H1 (cell line): ENCODE data around the gene ZNF254. TPM values are rescaled to one million over a fixed set of nuclear protein-coding genes. Genes with fewer than 3 reads are reported as not detected.

Experiments used
- CTCF ChIA-PET: fragments of 300-600 bp; sonication (Branson Sonifier 250); formaldehyde crosslinking; loops from one replicate; lab custom pipeline; 2021; ENCODE audit not compliant: partially characterized antibody; lab: Charles Lee
- POLR2A ChIA-PET: fragments of 300-600 bp; sonication (Branson Sonifier 250); formaldehyde crosslinking; loops from one replicate; lab custom pipeline; 2021; ENCODE audit warnings: inconsistent platforms; ENCODE audit not compliant: partially characterized antibody; lab: Charles Lee
- DNase-seq, 2 experiments: peaks; one replicate each; pipeline versions ENCODE4 v3.0.0 to v3.0.0-alpha.2; 2010 to 2022; ENCODE audit warnings: low spot score in 2 of 2, low read depth in 1 of 2, mixed read lengths in 1 of 2
- FAIRE-seq: peaks from 2 replicates; lab custom pipeline; 2011; peaks lifted over from hg19 to GRCh38; lab: Jason Lieb, UNC
- H2AFZ ChIP-seq: 2 replicates; pipeline ENCODE4 v1.8.1; 2012; ENCODE audit warnings: low read length, inconsistent platforms
- H2AK5ac ChIP-seq: 2 replicates; pipeline ENCODE4 v1.6.1; 2013; ENCODE audit warnings: low read depth, low read length
- H2BK120ac ChIP-seq: replicated peaks from 2 replicates; pipeline ENCODE3; 2013; ENCODE audit warnings: low read depth, low read length, inconsistent platforms
- H2BK12ac ChIP-seq: 2 replicates; pipeline ENCODE4 v1.6.1; 2013; ENCODE audit warnings: low read depth, low read length
- H2BK15ac ChIP-seq: 2 replicates; pipeline ENCODE4 v1.6.1; 2013; ENCODE audit warnings: low read length
- H2BK20ac ChIP-seq: 2 replicates; pipeline ENCODE4 v1.6.1; 2013; ENCODE audit warnings: low read length
- H2BK5ac ChIP-seq: 2 replicates; pipeline ENCODE4 v1.6.1; 2013; ENCODE audit warnings: low read depth, low read length
- H3K14ac ChIP-seq: 2 replicates; pipeline ENCODE4 v1.6.1; 2013; ENCODE audit warnings: inconsistent platforms; ENCODE audit not compliant: insufficient read length
- H3K18ac ChIP-seq: 2 replicates; pipeline ENCODE4 v1.6.1; 2013; ENCODE audit warnings: low read length; ENCODE audit errors: extremely low read depth
- H3K23ac ChIP-seq: 2 replicates; pipeline ENCODE4 v1.6.1; 2013; ENCODE audit warnings: inconsistent platforms; ENCODE audit not compliant: insufficient read length
- H3K23me2 ChIP-seq: 2 replicates; pipeline ENCODE4 v1.6.1; 2013; ENCODE audit warnings: low read depth, low read length
- H3K27ac ChIP-seq: 2 replicates; pipeline ENCODE4 v1.6.1; 2011; ENCODE audit warnings: low read depth, low read length, inconsistent platforms
- H3K27me3 ChIP-seq, 4 experiments: replicated peaks in 1 of 4; 1 replicate in 1 of 4; 2 replicates in 3 of 4; pipeline versions ENCODE4 v1.6.1 to v1.8.1; 2011 to 2013; ENCODE audit warnings: low read length in 3 of 4, mild to moderate bottlenecking in 3 of 4, inconsistent platforms in 2 of 4, mixed read lengths in 2 of 4, moderate library complexity in 1 of 4; ENCODE audit not compliant: control insufficient read depth in 3 of 4, insufficient read depth in 3 of 4; ENCODE audit errors: extremely low read depth in 1 of 4
- H3K36me3 ChIP-seq, 4 experiments: 2 replicates each; pipeline versions ENCODE4 v1.6.1 to v1.8.1; 2011 to 2013; ENCODE audit warnings: mild to moderate bottlenecking in 4 of 4, low read length in 3 of 4, moderate library complexity in 2 of 4, control low read depth in 1 of 4, inconsistent platforms in 1 of 4; ENCODE audit not compliant: insufficient read depth in 4 of 4, control insufficient read depth in 2 of 4
- H3K4ac ChIP-seq: replicated peaks from 2 replicates; pipeline ENCODE3; 2013; ENCODE audit warnings: low read length, low read depth, mixed read lengths, inconsistent platforms; ENCODE audit not compliant: insufficient read length
- H3K4me1 ChIP-seq, 4 experiments: replicated peaks in 1 of 4; 1 replicate in 1 of 4; 2 replicates in 3 of 4; pipeline versions ENCODE4 v1.6.1 to v1.8.1; 2011 to 2013; ENCODE audit warnings: low read length in 3 of 4, inconsistent platforms in 2 of 4, mixed read lengths in 1 of 4; ENCODE audit not compliant: insufficient read depth in 4 of 4, control insufficient read depth in 3 of 4
- H3K4me2 ChIP-seq, 2 experiments: 2 replicates each; pipeline versions ENCODE4 v1.6.1 to v1.8.1; 2011 to 2013; ENCODE audit warnings: low read depth in 2 of 2, low read length in 2 of 2, control low read depth in 1 of 2, inconsistent platforms in 1 of 2, mild to moderate bottlenecking in 1 of 2; ENCODE audit not compliant: insufficient read depth in 1 of 2
- H3K4me3 ChIP-seq, 4 experiments: fragments of 200-600, 300-600 bp in 1 of 4; sonication (generic), shearing (Covaris generic), sonication (Bioruptor Twin) in 1 of 4; 2 replicates each; pipeline versions ENCODE4 v1.5.1 to v1.8.1; 2011 to 2016; ENCODE audit warnings: low read length in 4 of 4, low read depth in 3 of 4, control low read depth in 2 of 4, inconsistent platforms in 2 of 4, mild to moderate bottlenecking in 2 of 4, mixed read lengths in 1 of 4, moderate library complexity in 1 of 4; ENCODE audit not compliant: insufficient read depth in 2 of 4; ENCODE audit errors: extremely low read depth in 1 of 4
- H3K56ac ChIP-seq: replicated peaks from 2 replicates; pipeline ENCODE3; 2013; ENCODE audit warnings: low read depth, mild to moderate bottlenecking, mixed read lengths, low read length, inconsistent platforms; ENCODE audit not compliant: insufficient read length
- H3K79me1 ChIP-seq: 2 replicates; pipeline ENCODE4 v1.6.1; 2013; ENCODE audit warnings: low read depth, low read length, control low read depth
- H3K79me2 ChIP-seq, 2 experiments: 2 replicates each; pipeline versions ENCODE4 v1.6.1 to v1.8.1; 2012 to 2013; ENCODE audit warnings: low read length in 2 of 2, mild to moderate bottlenecking in 2 of 2, inconsistent platforms in 1 of 2; ENCODE audit not compliant: insufficient read depth in 2 of 2, control insufficient read depth in 1 of 2
- H3K9ac ChIP-seq, 4 experiments: replicated peaks in 1 of 4; 1 replicate in 1 of 4; 2 replicates in 3 of 4; pipeline versions ENCODE4 v1.6.1 to v1.8.1; 2011 to 2013; ENCODE audit warnings: low read depth in 3 of 4, low read length in 3 of 4, control low read depth in 2 of 4, mild to moderate bottlenecking in 2 of 4, moderate library complexity in 2 of 4, inconsistent platforms in 1 of 4; ENCODE audit errors: extremely low read depth in 1 of 4
- H3K9me3 ChIP-seq, 2 experiments: 2 replicates each; pipeline versions ENCODE4 v1.6.1 to v1.8.1; 2012 to 2013; ENCODE audit warnings: mild to moderate bottlenecking in 2 of 2, moderate library complexity in 2 of 2, control low read depth in 1 of 2, inconsistent platforms in 1 of 2, low read depth in 1 of 2, low read length in 1 of 2, mixed read lengths in 1 of 2; ENCODE audit not compliant: insufficient read depth in 2 of 2
- H4K20me1 ChIP-seq, 2 experiments: replicated peaks in 1 of 2; 2 replicates each; pipeline versions ENCODE3 to v1.8.1; 2011 to 2013; ENCODE audit warnings: inconsistent platforms in 2 of 2, low read length in 2 of 2, mild to moderate bottlenecking in 1 of 2; ENCODE audit not compliant: insufficient read depth in 2 of 2, control insufficient read depth in 1 of 2
- H4K5ac ChIP-seq: 2 replicates; pipeline ENCODE4 v1.6.1; 2013; ENCODE audit warnings: low read length, low read depth, mixed read lengths, inconsistent platforms; ENCODE audit not compliant: insufficient read length
- H4K8ac ChIP-seq: 2 replicates; pipeline ENCODE4 v1.8.0; 2013; ENCODE audit warnings: mild to moderate bottlenecking, moderate library complexity, low read length, inconsistent platforms; ENCODE audit not compliant: insufficient read depth; ENCODE audit errors: extremely low read depth
- H4K91ac ChIP-seq: replicated peaks from 2 replicates; pipeline ENCODE3; 2013; ENCODE audit warnings: low read length, mixed read lengths, inconsistent platforms; ENCODE audit not compliant: insufficient read length
- BACH1 ChIP-seq: IDR thresholded peaks from 2 replicates; pipeline ENCODE4 v1.6.1; 2012; ENCODE audit warnings: low read length, improper control_type of control experiment
- CHD2 ChIP-seq: IDR thresholded peaks from 2 replicates; pipeline ENCODE4 v1.6.1; 2012; ENCODE audit warnings: low read length, improper control_type of control experiment
- CREB1 ChIP-seq: IDR thresholded peaks from 2 replicates; pipeline ENCODE4 v1.6.1; 2012; ENCODE audit warnings: inconsistent platforms
- CTBP2 ChIP-seq: IDR thresholded peaks from 2 replicates; pipeline ENCODE4 v1.7.0; 2011; ENCODE audit warnings: borderline replicate concordance, mild to moderate bottlenecking, moderate library complexity, mixed read lengths, low read length; ENCODE audit not compliant: insufficient read depth, insufficient read length
- FOSL1 ChIP-seq: IDR thresholded peaks from 2 replicates; pipeline ENCODE4 v1.6.1; 2011; ENCODE audit warnings: mild to moderate bottlenecking, low read depth, low read length, moderate library complexity; ENCODE audit not compliant: insufficient read depth
- JUN ChIP-seq: IDR thresholded peaks from 2 replicates; pipeline ENCODE4 v1.6.1; 2011; ENCODE audit warnings: low read depth, mild to moderate bottlenecking, improper control_type of control experiment, low read length
- KDM1A ChIP-seq: fragments of 200-600, 300-600 bp; sonication (generic); IDR thresholded peaks from 2 replicates; pipeline ENCODE4 v1.7.1; 2016; ENCODE audit warnings: mild to moderate bottlenecking, low read length, borderline replicate concordance
- POLR2AphosphoS5 ChIP-seq: IDR thresholded peaks from 2 replicates; pipeline ENCODE4 v1.6.1; 2011; ENCODE audit warnings: low read depth, low read length
- RFX5 ChIP-seq: IDR thresholded peaks from 2 replicates; pipeline ENCODE4 v1.6.1; 2011; ENCODE audit warnings: low read depth, low read length, improper control_type of control experiment, borderline replicate concordance
- RNF2 ChIP-seq: fragments of 200-900, 300-1000 bp; sonication (generic); IDR thresholded peaks from 2 replicates; pipeline ENCODE4 v1.7.1; 2016; ENCODE audit warnings: borderline replicate concordance, low read depth, mild to moderate bottlenecking, antibody characterized with exemption, low read length; ENCODE audit not compliant: poor library complexity, severe bottlenecking; ENCODE audit errors: missing control alignments
- SUZ12 ChIP-seq: fragments of 200-600 bp; sonication (generic); IDR thresholded peaks from 2 replicates; pipeline ENCODE4 v1.6.1; 2012; ENCODE audit warnings: mild to moderate bottlenecking, inconsistent platforms, low read length, moderate library complexity, mixed read lengths
- TBP ChIP-seq: IDR thresholded peaks from 2 replicates; pipeline ENCODE4 v1.6.1; 2011; ENCODE audit warnings: low read depth, low read length, improper control_type of control experiment
- WGBS, 2 experiments: shearing (Covaris generic) in 1 of 2; methylation state at CpG; one replicate each; pipeline versions ENCODE4 v1.1.6 to v1.1.7; 2013 to 2015; ENCODE audit warnings: low lambda C conversion rate in 2 of 2, mixed read lengths in 2 of 2, inconsistent platforms in 1 of 2, low coverage in 1 of 2, missing lambda C conversion rate in 1 of 2; ENCODE audit not compliant: insufficient replicate concordance in 2 of 2, insufficient coverage in 1 of 2, insufficient read length in 1 of 2; ENCODE audit errors: extremely low coverage in 1 of 2, missing lambda C conversion rate in 1 of 2; 5-methylcytosine and 5-hydroxymethylcytosine counted together
- polyA plus RNA-seq, 7 experiments: library from polyadenylated mRNA; depleted of rRNA in 3 of 7; stranded (reverse) in 5 of 7; unstranded in 2 of 7; fragments of >200 nt in 5 of 7; fragments of 200-250 nt in 2 of 7; gene quantifications; 1 replicate in 5 of 7; 2 replicates in 1 of 7; 4 replicates in 1 of 7; pipeline versions ENCODE4 v1.2.1 to v1.2.3, GENCODE V29; 2011 to 2013; ENCODE audit warnings: missing spikeins in 2 of 7, mixed read lengths in 2 of 7
- total RNA-seq: library from RNA; stranded (reverse); fragmentation: NEBNext Ultra II Directional; extraction: Animal tissue kit (Norgen Biotek cat#: 25700); gene quantifications from 2 replicates; pipeline ENCODE4 v1.2.1, GENCODE V29; 2021

Gene ZNF254
- total and polyA plus RNA-seq, 2 of the 8 experiments (the other 6 are each of a cell fraction or from before 2014, with no cell fraction given), result 4.4 to 22.0 TPM

DNA sequence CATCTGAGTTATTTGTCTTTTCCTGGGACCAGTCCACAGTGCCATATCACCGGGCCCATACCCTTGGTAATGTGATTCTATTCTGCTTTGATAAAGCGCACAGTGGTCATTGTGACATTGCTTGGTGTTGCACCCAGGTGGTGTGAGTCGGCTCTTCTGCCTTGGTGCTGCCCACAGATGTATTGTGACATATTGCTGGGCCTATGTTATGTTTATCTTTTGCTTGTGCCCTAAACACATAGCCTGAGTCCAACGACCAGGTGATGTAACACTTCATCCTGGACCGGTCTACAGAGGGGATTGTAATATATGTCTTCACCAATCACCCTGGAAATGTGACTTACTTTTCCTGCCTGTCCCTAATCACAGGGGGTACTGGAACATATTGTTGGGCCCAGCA lies 23.7 kb upstream of the ZNF254 start:
- H3K27ac ChIP-seq, result no peak overlapping the region
- no peaks in the 10 kb centered on the region for H3K79me2 ChIP-seq
- H3K27me3 ChIP-seq, result no peaks in the 10 kb centered on the region
- H2BK12ac ChIP-seq, result no peak overlapping the region
- no peak overlapping the region for H2BK20ac ChIP-seq
- no peaks in the 10 kb centered on the region for H3K4me1 ChIP-seq
- no peak overlapping the region for H2BK120ac ChIP-seq
- H4K20me1 ChIP-seq, result peaks cover 0 to 13% of the 10 kb centered on the region in 2 experiments
- H2AK5ac ChIP-seq, result no peak overlapping the region
- CTCF ChIA-PET, result no interaction called here
- H3K56ac ChIP-seq, result no peak overlapping the region
- H3K4ac ChIP-seq, result no peak overlapping the region
- H3K9me3 ChIP-seq, result no peaks in the 10 kb centered on the region
- peaks cover 7 to 52% (median 38%) of the 10 kb centered on the region in 4 experiments; a peak in 7 of 8 replicates for H3K36me3 ChIP-seq
- TF ChIP-seq BACH1 (no peak), TBP (no peak), KDM1A (no peak), CHD2 (no peak), CREB1 (no peak), JUN (no peak), RNF2 (no peak), POLR2AphosphoS5 (no peak), SUZ12 (no peak), CTBP2 (no peak), RFX5 (no peak), FOSL1 (no peak)
- TF ChIP-seq, all 59 proteins: peak for 0
- H3K9ac ChIP-seq, result no peak overlapping the region
- no peak overlapping the region for H3K14ac ChIP-seq
- DNase-seq (no peak), FAIRE-seq (no peak)
- 92% methylated on average over 5 of the region's 5 CpGs; no CpG with 5 or more reads in 1 of the 2 experiments for WGBS, 2 experiments
- POLR2A ChIA-PET, result interaction anchor here (0.7 to 1.7 kb wide), 4 partner anchors 8 to 36 kb away, joined by 3 to 6 read pairs (median 4); no protein-coding TSS in a partner anchor
- no peak overlapping the region for H4K91ac ChIP-seq
- H2BK5ac ChIP-seq, result no peak overlapping the region
- no peak overlapping the region for H2BK15ac ChIP-seq
- H3K79me1 ChIP-seq, result 0 out of 2 replicates have a peak, but pooled peaks cover 2% of the 10 kb centered on the region
- no peak overlapping the region for H3K4me3 ChIP-seq
- no peak overlapping the region for H2AFZ ChIP-seq
- H4K8ac ChIP-seq, result no peak overlapping the region
- no peak overlapping the region for H4K5ac ChIP-seq
- H3K18ac ChIP-seq, result no peak overlapping the region
- H3K23ac ChIP-seq, result no peak overlapping the region
- no peaks in the 10 kb centered on the region for H3K23me2 ChIP-seq
- H3K4me2 ChIP-seq, result no peak overlapping the region
